IMR-90 (cell line): ENCODE results near the gene L3MBTL4. TPM values are rescaled to one million over a fixed set of nuclear protein-coding genes. Genes with fewer than 3 reads are reported as not detected.

Source experiments
- ATAC-seq: fragments of 200-7000 bp; cut with Tn5 transposase; 2 replicates; pipeline ENCODE4 v1.9.1; 2020; ENCODE audit warnings: low read depth, mild to moderate bottlenecking, moderate library complexity
- BruUV-seq: library from RNA; stranded (reverse); fragments of 400-500 nt; replicated peaks from 2 replicates; lab custom pipeline; 2021; lab: Mats Ljungman, UMichigan
- CTCF ChIA-PET: fragments of 300-600 bp; formaldehyde crosslinking; extraction: SDS; loops from one replicate; lab custom pipeline; 2021; ENCODE audit warnings: antibody characterized with exemption; lab: Yijun Ruan, JAX
- POLR2A ChIA-PET: fragments of 300-600 bp; sonication (Branson Sonifier 250); formaldehyde crosslinking; loops from one replicate; lab custom pipeline; 2022; ENCODE audit warnings: antibody characterized with exemption; ENCODE audit not compliant: unreplicated experiment; lab: Charles Lee
- DNase-seq: peaks from one replicate; pipeline ENCODE4 v3.0.0; 2013
- H2AFZ ChIP-seq: replicated peaks from 2 replicates; pipeline ENCODE3; 2013; ENCODE audit warnings: low read length, mild to moderate bottlenecking; ENCODE audit not compliant: poor library complexity
- H2AK5ac ChIP-seq: 2 replicates; pipeline ENCODE4 v1.6.1; 2013; ENCODE audit warnings: low read depth, low read length, inconsistent platforms
- H2AK9ac ChIP-seq: replicated peaks from 2 replicates; pipeline ENCODE3; 2013; ENCODE audit warnings: mild to moderate bottlenecking, low read depth, low read length, moderate library complexity; ENCODE audit not compliant: poor library complexity
- H2BK120ac ChIP-seq: 2 replicates; pipeline ENCODE4 v1.6.1; 2013; ENCODE audit warnings: low read depth, low read length, inconsistent platforms
- H2BK15ac ChIP-seq: 3 replicates; pipeline ENCODE4 v1.6.1; 2013; ENCODE audit warnings: low read depth, low read length, inconsistent platforms
- H2BK20ac ChIP-seq: 2 replicates; pipeline ENCODE4 v1.6.1; 2013; ENCODE audit warnings: low read depth, mild to moderate bottlenecking, inconsistent platforms, low read length, moderate library complexity
- H2BK5ac ChIP-seq: 2 replicates; pipeline ENCODE4 v1.6.1; 2013; ENCODE audit warnings: mild to moderate bottlenecking, low read depth, low read length, inconsistent platforms; ENCODE audit not compliant: poor library complexity, severe bottlenecking
- H3K14ac ChIP-seq: replicated peaks from 2 replicates; pipeline ENCODE4 v1.6.1; 2013; ENCODE audit warnings: low read depth, low read length, inconsistent platforms
- H3K18ac ChIP-seq: 2 replicates; pipeline ENCODE4 v1.6.1; 2013; ENCODE audit warnings: low read depth, low read length, control low read depth
- H3K23ac ChIP-seq: 2 replicates; pipeline ENCODE4 v1.6.1; 2013; ENCODE audit warnings: low read depth, low read length, inconsistent platforms
- H3K27ac ChIP-seq: 2 replicates; pipeline ENCODE4 v1.5.1; 2013; ENCODE audit warnings: mild to moderate bottlenecking, control low read depth, low read length; ENCODE audit not compliant: insufficient read depth
- H3K27me3 ChIP-seq: 2 replicates; pipeline ENCODE4 v1.6.1; 2013; ENCODE audit warnings: low read length; ENCODE audit not compliant: control insufficient read depth, insufficient read depth
- H3K36me3 ChIP-seq: 2 replicates; pipeline ENCODE4 v1.6.1; 2013; ENCODE audit warnings: low read length, mixed read lengths; ENCODE audit not compliant: control insufficient read depth, insufficient read depth
- H3K4ac ChIP-seq: 2 replicates; pipeline ENCODE4 v1.6.1; 2013; ENCODE audit warnings: low read depth, low read length, inconsistent platforms
- H3K4me1 ChIP-seq: 2 replicates; pipeline ENCODE4 v1.6.1; 2013; ENCODE audit warnings: low read length, mixed read lengths; ENCODE audit not compliant: control insufficient read depth, insufficient read depth
- H3K4me2 ChIP-seq: 2 replicates; pipeline ENCODE4 v1.6.1; 2013; ENCODE audit warnings: low read depth, mild to moderate bottlenecking, control low read depth, low read length, moderate library complexity
- H3K4me3 ChIP-seq: 2 replicates; pipeline ENCODE4 v1.5.1; 2013; ENCODE audit warnings: low read depth, mild to moderate bottlenecking, control low read depth, low read length, moderate library complexity; ENCODE audit not compliant: insufficient read depth
- H3K56ac ChIP-seq: 2 replicates; pipeline ENCODE4 v1.6.1; 2013; ENCODE audit warnings: low read length, inconsistent platforms; ENCODE audit not compliant: insufficient read depth; ENCODE audit errors: extremely low read depth
- H3K79me1 ChIP-seq, 2 experiments: 2 replicates each; pipeline ENCODE4 v1.6.1; 2013; ENCODE audit warnings: low read length in 2 of 2, inconsistent platforms in 1 of 2, low read depth in 1 of 2
- H3K9ac ChIP-seq: 2 replicates; pipeline ENCODE4 v1.6.1; 2013; ENCODE audit warnings: low read depth, low read length, control low read depth
- H3K9me1 ChIP-seq: 2 replicates; pipeline ENCODE4 v1.6.1; 2013; ENCODE audit warnings: low read length, inconsistent platforms; ENCODE audit not compliant: insufficient read depth
- H3K9me3 ChIP-seq: 2 replicates; pipeline ENCODE4 v1.6.1; 2013; ENCODE audit warnings: low read length; ENCODE audit not compliant: control insufficient read depth, insufficient read depth
- H4K20me1 ChIP-seq: 2 replicates; pipeline ENCODE4 v1.6.1; 2013; ENCODE audit warnings: low read length, inconsistent platforms; ENCODE audit not compliant: insufficient read depth
- H4K5ac ChIP-seq: 2 replicates; pipeline ENCODE4 v1.6.1; 2013; ENCODE audit warnings: mild to moderate bottlenecking, low read depth, low read length, control low read depth
- H4K8ac ChIP-seq, 2 experiments: 2 replicates each; pipeline ENCODE4 v1.6.1; 2013; ENCODE audit warnings: low read depth in 2 of 2, low read length in 2 of 2, control low read depth in 1 of 2, inconsistent platforms in 1 of 2
- H4K91ac ChIP-seq: 2 replicates; pipeline ENCODE4 v1.6.1; 2013; ENCODE audit warnings: low read depth, low read length, inconsistent platforms; ENCODE audit not compliant: insufficient read depth
- BHLHE40 ChIP-seq: fragments of 150-350 bp; IDR thresholded peaks from 2 replicates; pipeline ENCODE4 v1.6.1; 2016; ENCODE audit warnings: mild to moderate bottlenecking, low read depth, low read length
- CEBPB ChIP-seq: IDR thresholded peaks from 2 replicates; pipeline ENCODE4 v1.6.1; 2012; ENCODE audit warnings: low read depth, low read length, improper control_type of control experiment
- CHD1 ChIP-seq: IDR thresholded peaks from 2 replicates; pipeline ENCODE4 v1.6.1; 2012; ENCODE audit warnings: low read depth, low read length, improper control_type of control experiment
- ELK1 ChIP-seq: fragments of 150-350 bp; IDR thresholded peaks from 2 replicates; pipeline ENCODE4 v1.6.1; 2016; ENCODE audit warnings: low read depth, mild to moderate bottlenecking, low read length, moderate library complexity, borderline replicate concordance
- FOS ChIP-seq: fragments of 150-350 bp; IDR thresholded peaks from 2 replicates; pipeline ENCODE4 v1.6.1; 2016; ENCODE audit warnings: low read depth, low read length
- MAFK ChIP-seq: IDR thresholded peaks from 2 replicates; pipeline ENCODE4 v1.6.1; 2012; ENCODE audit warnings: low read depth, low read length, improper control_type of control experiment
- MAZ ChIP-seq: IDR thresholded peaks from 2 replicates; pipeline ENCODE4 v1.6.1; 2012; ENCODE audit warnings: low read depth, mild to moderate bottlenecking, low read length, improper control_type of control experiment, moderate library complexity, borderline replicate concordance
- MXI1 ChIP-seq: IDR thresholded peaks from 2 replicates; pipeline ENCODE4 v1.6.1; 2012; ENCODE audit warnings: low read depth, mild to moderate bottlenecking, low read length, moderate library complexity, borderline replicate concordance
- NFE2L2 ChIP-seq: fragments of 150-350 bp; IDR thresholded peaks from 2 replicates; pipeline ENCODE4 v1.6.1; 2016; ENCODE audit warnings: low read depth, mild to moderate bottlenecking, low read length
- POLR2A ChIP-seq: IDR thresholded peaks from 2 replicates; pipeline ENCODE4 v1.6.1; 2012; ENCODE audit warnings: mild to moderate bottlenecking, low read depth, low read length
- RAD21 ChIP-seq: IDR thresholded peaks from 2 replicates; pipeline ENCODE4 v1.6.1; 2012; ENCODE audit warnings: low read length, improper control_type of control experiment
- RCOR1 ChIP-seq: IDR thresholded peaks from 2 replicates; pipeline ENCODE4 v1.6.1; 2012; ENCODE audit warnings: mild to moderate bottlenecking, low read length, improper control_type of control experiment; ENCODE audit not compliant: insufficient replicate concordance
- RFX5 ChIP-seq: IDR thresholded peaks from 2 replicates; pipeline ENCODE4 v1.8.0; 2012; ENCODE audit warnings: low read depth, mild to moderate bottlenecking, low read length, moderate library complexity
- SMC3 ChIP-seq: fragments of 150-350 bp; IDR thresholded peaks from 2 replicates; pipeline ENCODE4 v1.6.1; 2016; ENCODE audit warnings: low read depth, mild to moderate bottlenecking, antibody characterized with exemption, low read length, moderate library complexity
- WGBS, 2 experiments: methylation state at CpG; one replicate each; pipeline versions ENCODE4 v1.1.5 to v1.1.7; 2013; ENCODE audit warnings: missing lambda C conversion rate in 2 of 2; ENCODE audit not compliant: insufficient read length in 1 of 2; ENCODE audit errors: extremely low coverage in 2 of 2; 5-methylcytosine and 5-hydroxymethylcytosine counted together
- dilution Hi-C: fragments of 300-500 bp; cut with HindIII; formaldehyde crosslinking; loops from one replicate; pipeline ENCODE4 v1.14.3; 2018; ENCODE audit warnings: low sequenced_read_pairs; ENCODE audit not compliant: unreplicated experiment
- in situ Hi-C: fragments of 300-500 bp; cut with MboI; formaldehyde crosslinking; loops from 3 replicates; pipeline ENCODE4 v1.14.3; 2019; ENCODE audit warnings: low sequenced_read_pairs, inconsistent platforms, mixed read lengths
- intact Hi-C: fragments of 100-400 bp; cut with micrococcal nuclease; formaldehyde crosslinking; loops from 2 replicates; pipeline ENCODE4 v1.10.0; 2022
- polyA plus RNA-seq, 3 experiments: library from polyadenylated mRNA; depleted of rRNA; stranded (reverse); fragments of >200 nt; gene quantifications; 2 replicates each; pipeline ENCODE4 v1.2.3, GENCODE V29; 2012; ENCODE audit warnings: low replicate concordance in 1 of 3
- total RNA-seq: library from RNA; depleted of rRNA; stranded (reverse); fragments of >200 nt; gene quantifications from 2 replicates; pipeline ENCODE4 v1.2.3, GENCODE V29; 2012
- TF ChIP-seq, protein P1 (sequence below): fragments of 150-350 bp; IDR thresholded peaks from 2 replicates; pipeline ENCODE4 v1.6.1; 2017; ENCODE audit warnings: mild to moderate bottlenecking, antibody characterized with exemption, low read length, low read depth
- TF ChIP-seq, protein P2 (sequence below): conservative IDR thresholded peaks from 2 replicates; pipeline ENCODE4 v1.5.1; 2012; ENCODE audit warnings: mild to moderate bottlenecking, low read depth, low read length, improper control_type of control experiment

Gene L3MBTL4
- total and polyA plus RNA-seq, 2 of the 4 experiments (the other 2 are of a cell fraction) = under 0.01 to 0.02 TPM

DNA sequence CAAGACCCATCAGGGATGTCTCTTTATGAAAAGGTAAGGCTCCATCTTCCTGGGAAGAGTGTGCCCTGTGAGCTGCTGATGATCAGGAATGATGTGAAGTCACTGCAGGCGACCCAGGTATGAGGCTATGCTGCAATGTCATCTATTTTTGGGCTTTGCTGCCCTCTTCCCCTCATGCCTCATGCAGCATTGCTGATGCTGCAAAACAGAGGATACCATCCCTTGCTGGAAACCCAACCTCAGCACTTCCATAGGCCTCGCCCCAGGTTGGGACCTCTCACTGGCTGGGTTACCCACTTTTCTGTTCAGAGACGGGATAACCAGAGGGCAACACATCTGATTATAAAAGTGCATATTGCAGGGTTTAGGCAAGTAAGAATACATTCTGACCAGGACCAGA, 255.8 kb downstream of the L3MBTL4 start:
- no peak overlapping the region for H4K91ac ChIP-seq
- TF ChIP-seq RCOR1 (no peak), MXI1 (no peak), CEBPB (no peak), ELK1 (no peak), MAFK (no peak), RAD21 (no peak), POLR2A (no peak), SMC3 (no peak), FOS (no peak), BHLHE40 (no peak), RFX5 (no peak), MAZ (no peak), CHD1 (no peak), NFE2L2 (no peak)
- TF ChIP-seq, protein P1, sequence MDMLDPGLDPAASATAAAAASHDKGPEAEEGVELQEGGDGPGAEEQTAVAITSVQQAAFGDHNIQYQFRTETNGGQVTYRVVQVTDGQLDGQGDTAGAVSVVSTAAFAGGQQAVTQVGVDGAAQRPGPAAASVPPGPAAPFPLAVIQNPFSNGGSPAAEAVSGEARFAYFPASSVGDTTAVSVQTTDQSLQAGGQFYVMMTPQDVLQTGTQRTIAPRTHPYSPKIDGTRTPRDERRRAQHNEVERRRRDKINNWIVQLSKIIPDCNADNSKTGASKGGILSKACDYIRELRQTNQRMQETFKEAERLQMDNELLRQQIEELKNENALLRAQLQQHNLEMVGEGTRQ = no peak
- TF ChIP-seq, protein P2, sequence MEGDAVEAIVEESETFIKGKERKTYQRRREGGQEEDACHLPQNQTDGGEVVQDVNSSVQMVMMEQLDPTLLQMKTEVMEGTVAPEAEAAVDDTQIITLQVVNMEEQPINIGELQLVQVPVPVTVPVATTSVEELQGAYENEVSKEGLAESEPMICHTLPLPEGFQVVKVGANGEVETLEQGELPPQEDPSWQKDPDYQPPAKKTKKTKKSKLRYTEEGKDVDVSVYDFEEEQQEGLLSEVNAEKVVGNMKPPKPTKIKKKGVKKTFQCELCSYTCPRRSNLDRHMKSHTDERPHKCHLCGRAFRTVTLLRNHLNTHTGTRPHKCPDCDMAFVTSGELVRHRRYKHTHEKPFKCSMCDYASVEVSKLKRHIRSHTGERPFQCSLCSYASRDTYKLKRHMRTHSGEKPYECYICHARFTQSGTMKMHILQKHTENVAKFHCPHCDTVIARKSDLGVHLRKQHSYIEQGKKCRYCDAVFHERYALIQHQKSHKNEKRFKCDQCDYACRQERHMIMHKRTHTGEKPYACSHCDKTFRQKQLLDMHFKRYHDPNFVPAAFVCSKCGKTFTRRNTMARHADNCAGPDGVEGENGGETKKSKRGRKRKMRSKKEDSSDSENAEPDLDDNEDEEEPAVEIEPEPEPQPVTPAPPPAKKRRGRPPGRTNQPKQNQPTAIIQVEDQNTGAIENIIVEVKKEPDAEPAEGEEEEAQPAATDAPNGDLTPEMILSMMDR = no peak
- no peaks in the 10 kb centered on the region for H3K36me3 ChIP-seq

More for the DNA sequence above, 255.8 kb downstream of the L3MBTL4 start:
- WGBS, 2 experiments = no CpG with 5 or more reads among the region's 3 CpGs
- Histone ChIP-seq H3K79me1 (no peaks in the 10 kb centered on the region), H3K56ac (no peak overlapping the region), H4K20me1 (no peaks in the 10 kb centered on the region), H2BK20ac (no peak overlapping the region), H3K18ac (no peak overlapping the region), H3K14ac (no peak overlapping the region), H2AK5ac (no peak overlapping the region), H2BK15ac (no peak overlapping the region), H3K4ac (no peak overlapping the region), H3K4me3 (no peak overlapping the region), H2BK5ac (no peak overlapping the region), H3K4me2 (no peak overlapping the region), H3K9me3 (no peaks in the 10 kb centered on the region), H3K27me3 (no peaks in the 10 kb centered on the region), H3K9me1 (no peaks in the 10 kb centered on the region), H2AK9ac (no peak overlapping the region), H2BK120ac (no peak overlapping the region), H4K5ac (no peak overlapping the region), H4K8ac (no peak overlapping the region), H2AFZ (no peak overlapping the region), H3K23ac (no peak overlapping the region), H3K9ac (no peak overlapping the region), H3K27ac (no peak overlapping the region), H3K4me1 (peaks cover 2% of the 10 kb centered on the region; the same call in 1 of the 2 replicates)
- intact Hi-C loops = no loop called here
- DNase-seq (no peak), ATAC-seq (no peak)
- ChIA-PET CTCF (no interaction called here), POLR2A (no interaction called here)
- in situ Hi-C loops = no loop called here
- dilution Hi-C loops = no loop called here
- no TSS peak for BruUV-seq
